ENCODE results near the gene DHRS12.
"Not testable (repeated sequence)": the region's sequence is repeated elsewhere in the genome, so short reads cannot be mapped to it uniquely, and the experiment has no call there.

DHRS12 gene

DNA sequence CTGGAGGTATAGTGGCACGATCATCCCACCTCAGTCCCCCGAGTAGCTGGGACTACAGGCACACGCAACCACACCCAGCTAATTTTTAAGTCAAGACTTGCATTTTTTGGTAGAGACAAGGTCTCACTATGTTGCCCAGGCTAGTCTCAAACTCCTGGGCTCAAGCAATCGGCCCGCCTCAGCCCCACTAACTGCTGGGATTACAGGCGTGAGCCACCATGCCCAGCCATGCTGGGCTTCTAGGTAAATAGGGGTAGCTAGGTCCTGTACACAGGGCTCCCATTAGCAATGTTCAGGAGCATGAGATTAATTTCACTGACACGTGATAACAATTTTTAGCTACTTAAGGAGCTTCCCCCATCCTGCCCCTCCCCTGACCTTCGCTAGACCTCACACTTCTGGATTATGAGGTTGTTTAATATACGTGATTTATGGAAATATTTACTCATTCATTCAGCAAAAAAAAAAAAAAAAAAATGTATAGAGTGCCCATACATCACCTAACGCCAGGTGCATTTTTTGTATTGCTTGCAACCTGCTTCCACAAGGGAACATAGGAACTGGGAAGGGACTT, 21.8 kb upstream of the DHRS12 start:
- TF ChIP-seq, protein P1, sequence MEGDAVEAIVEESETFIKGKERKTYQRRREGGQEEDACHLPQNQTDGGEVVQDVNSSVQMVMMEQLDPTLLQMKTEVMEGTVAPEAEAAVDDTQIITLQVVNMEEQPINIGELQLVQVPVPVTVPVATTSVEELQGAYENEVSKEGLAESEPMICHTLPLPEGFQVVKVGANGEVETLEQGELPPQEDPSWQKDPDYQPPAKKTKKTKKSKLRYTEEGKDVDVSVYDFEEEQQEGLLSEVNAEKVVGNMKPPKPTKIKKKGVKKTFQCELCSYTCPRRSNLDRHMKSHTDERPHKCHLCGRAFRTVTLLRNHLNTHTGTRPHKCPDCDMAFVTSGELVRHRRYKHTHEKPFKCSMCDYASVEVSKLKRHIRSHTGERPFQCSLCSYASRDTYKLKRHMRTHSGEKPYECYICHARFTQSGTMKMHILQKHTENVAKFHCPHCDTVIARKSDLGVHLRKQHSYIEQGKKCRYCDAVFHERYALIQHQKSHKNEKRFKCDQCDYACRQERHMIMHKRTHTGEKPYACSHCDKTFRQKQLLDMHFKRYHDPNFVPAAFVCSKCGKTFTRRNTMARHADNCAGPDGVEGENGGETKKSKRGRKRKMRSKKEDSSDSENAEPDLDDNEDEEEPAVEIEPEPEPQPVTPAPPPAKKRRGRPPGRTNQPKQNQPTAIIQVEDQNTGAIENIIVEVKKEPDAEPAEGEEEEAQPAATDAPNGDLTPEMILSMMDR (IDR thresholded peaks at IDR 0.05; ENCODE audit: insufficient read depth, low read length, poor library complexity, severe bottlenecking): no peak
- DNase-seq (ENCODE audit: extremely low read depth, insufficient read length): no peak
- H3K27me3 ChIP-seq (replicated peaks; ENCODE audit: control insufficient read depth, insufficient read depth, low read length): no peaks in the 10 kb centered on the region; the same call in 1 of the 2 replicates
- no peaks in the 10 kb centered on the region for H3K36me3 ChIP-seq (ENCODE audit: control insufficient read depth, insufficient read depth, low read length)
- no peak overlapping the region for H3K4me3 ChIP-seq (replicated peaks; ENCODE audit: low read depth, low read length)

DNA sequence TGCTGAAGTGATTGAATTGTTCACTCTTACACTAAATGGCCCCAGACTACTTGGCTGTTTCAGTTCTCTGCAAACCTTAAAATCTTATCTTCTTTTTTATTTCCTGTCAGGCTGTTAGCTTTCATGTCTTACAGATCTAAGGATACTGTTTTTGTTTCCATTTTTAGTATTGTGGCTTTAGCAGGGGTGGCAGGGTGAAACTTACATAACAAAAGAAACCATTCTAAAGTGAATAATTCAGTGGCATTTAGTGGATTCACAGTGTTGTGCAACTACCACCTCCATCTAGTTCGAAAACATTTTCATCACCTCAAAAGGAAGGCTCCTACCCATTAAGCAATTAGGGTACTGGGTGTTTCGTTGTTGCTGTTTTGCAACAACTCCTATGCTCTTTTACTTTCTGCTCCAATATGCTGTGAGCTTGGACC, 21.2 kb upstream of the DHRS12 start:
- Histone ChIP-seq H3K4me3 (replicated peaks; ENCODE audit: low read depth, low read length) (no peak overlapping the region), H3K27me3 (replicated peaks; ENCODE audit: control insufficient read depth, insufficient read depth, low read length) (no peaks in the 10 kb centered on the region; the same call in 1 of the 2 replicates), H3K36me3 (ENCODE audit: control insufficient read depth, insufficient read depth, low read length) (no peaks in the 10 kb centered on the region)
- DNase-seq (ENCODE audit: extremely low read depth, insufficient read length): no peak
- TF ChIP-seq, protein P1 (IDR thresholded peaks at IDR 0.05; ENCODE audit: insufficient read depth, low read length, poor library complexity, severe bottlenecking): no peak

DNA sequence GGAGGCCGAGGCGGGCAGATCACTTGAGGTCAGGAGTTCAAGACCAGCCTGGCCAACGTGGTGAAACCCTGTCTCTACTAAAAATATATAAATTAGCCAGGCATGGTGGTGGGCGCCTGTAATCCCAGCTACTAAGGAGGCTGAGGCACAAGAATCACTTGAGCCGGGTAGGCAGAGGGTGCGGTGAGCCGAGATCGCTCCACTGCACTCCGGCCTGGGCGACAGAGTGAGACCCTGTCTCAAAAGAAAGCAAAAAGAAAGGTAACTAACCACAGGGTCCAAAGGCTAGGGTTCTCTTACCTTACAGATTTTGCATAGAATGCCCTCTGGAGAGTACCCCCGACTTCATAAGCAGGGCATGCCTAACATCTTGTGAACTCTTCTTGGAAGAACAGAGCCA, 20.7 kb upstream of the DHRS12 start:
- H3K36me3 ChIP-seq (ENCODE audit: control insufficient read depth, insufficient read depth, low read length): not testable (repeated sequence)

DNA sequence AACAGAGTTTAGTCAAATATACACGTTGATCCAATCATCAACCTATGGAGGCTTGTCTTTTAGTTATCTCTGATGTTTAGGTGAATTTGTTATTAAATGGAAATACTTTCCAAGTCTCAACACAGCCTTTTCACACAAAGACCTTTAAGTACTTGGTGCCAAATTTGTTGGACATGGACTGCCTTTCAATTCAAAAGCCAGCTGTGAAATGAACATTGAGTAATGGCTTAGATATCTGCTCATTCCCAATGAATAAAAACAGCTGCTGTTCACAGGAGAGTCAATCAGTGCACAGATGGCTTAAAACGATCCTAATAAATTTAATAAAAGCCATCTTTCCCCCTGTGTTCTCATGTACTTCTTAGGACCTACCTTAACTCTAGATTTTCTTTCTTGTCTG, 19.9 kb upstream of the DHRS12 start:
- DNase-seq (ENCODE audit: extremely low read depth, insufficient read length): no peak
- TF ChIP-seq, protein P1 (IDR thresholded peaks at IDR 0.05; ENCODE audit: insufficient read depth, low read length, poor library complexity, severe bottlenecking): no peak
- no peaks in the 10 kb centered on the region for H3K36me3 ChIP-seq (ENCODE audit: control insufficient read depth, insufficient read depth, low read length)
- no peak overlapping the region for H3K4me3 ChIP-seq (replicated peaks; ENCODE audit: low read depth, low read length)
- no peaks in the 10 kb centered on the region; the same call in 1 of the 2 replicates for H3K27me3 ChIP-seq (replicated peaks; ENCODE audit: control insufficient read depth, insufficient read depth, low read length)

More for the DNA sequence above, 20.7 kb upstream of the DHRS12 start:
- not testable (repeated sequence) for DNase-seq (ENCODE audit: extremely low read depth, insufficient read length); H3K27me3 ChIP-seq (replicated peaks; ENCODE audit: control insufficient read depth, insufficient read depth, low read length); H3K4me3 ChIP-seq (replicated peaks; ENCODE audit: low read depth, low read length)

DNA sequence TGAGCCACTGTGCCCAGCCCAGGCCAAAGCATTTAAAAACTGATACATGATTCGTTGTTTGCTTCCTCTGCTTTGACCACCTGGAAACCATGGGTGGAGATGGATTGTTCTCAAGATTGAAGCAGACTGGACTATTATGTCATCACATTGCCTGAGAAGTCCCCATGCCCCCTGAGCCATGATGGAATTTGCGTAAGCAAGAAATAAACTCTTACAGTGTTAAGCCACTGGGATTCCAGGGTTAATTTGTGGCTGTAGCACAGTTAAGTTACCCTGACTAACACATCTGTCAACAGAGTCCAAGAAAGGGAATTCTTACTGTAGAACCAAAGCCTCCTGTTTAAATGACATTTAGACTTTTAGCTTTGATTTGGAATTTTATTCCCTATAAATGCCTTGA, 19.4 kb upstream of the DHRS12 start:
- Histone ChIP-seq H3K4me3 (replicated peaks; ENCODE audit: low read depth, low read length) (no peak overlapping the region), H3K27me3 (replicated peaks; ENCODE audit: control insufficient read depth, insufficient read depth, low read length) (no peaks in the 10 kb centered on the region; the same call in 1 of the 2 replicates), H3K36me3 (ENCODE audit: control insufficient read depth, insufficient read depth, low read length) (no peaks in the 10 kb centered on the region)
- TF ChIP-seq, protein P1 (IDR thresholded peaks at IDR 0.05; ENCODE audit: insufficient read depth, low read length, poor library complexity, severe bottlenecking): no peak
- no peak for DNase-seq (ENCODE audit: extremely low read depth, insufficient read length)

DNA sequence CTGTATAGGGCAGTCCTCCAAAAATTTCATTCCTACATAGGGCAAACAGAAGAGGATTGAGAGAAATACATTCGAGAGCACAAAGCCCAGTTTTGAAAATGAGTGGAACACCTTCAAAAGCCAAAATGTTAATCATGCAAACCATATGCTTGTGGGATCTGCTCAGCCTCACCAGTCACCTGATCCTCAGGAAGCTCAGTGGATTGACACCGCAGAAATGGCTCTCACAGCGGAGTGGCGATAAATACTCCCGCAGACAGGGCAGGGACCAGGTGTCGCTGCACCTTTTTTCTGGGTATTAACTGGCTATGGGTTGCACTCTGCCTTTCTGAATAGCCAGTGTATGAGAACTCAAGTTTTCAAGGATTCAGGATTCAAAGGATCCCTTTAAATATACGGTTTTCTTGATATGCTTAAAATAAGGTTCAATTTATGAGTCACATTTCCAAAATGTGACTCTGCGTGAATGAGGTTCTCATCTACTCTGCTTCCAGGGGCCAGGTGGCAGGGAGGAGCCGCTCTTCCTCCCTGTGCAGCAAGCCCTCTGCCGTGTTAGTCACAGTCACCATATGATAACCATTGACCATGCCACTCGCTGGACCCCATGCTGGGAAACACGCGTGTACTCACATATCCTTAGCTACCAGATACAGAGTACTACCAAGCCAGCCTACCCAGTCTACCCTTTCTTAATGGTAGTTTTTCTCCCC, 18.3 kb upstream of the DHRS12 start:
- no peaks in the 10 kb centered on the region; the same call in 1 of the 2 replicates for H3K27me3 ChIP-seq (replicated peaks; ENCODE audit: control insufficient read depth, insufficient read depth, low read length)
- no peak for DNase-seq (ENCODE audit: extremely low read depth, insufficient read length)
- no peaks in the 10 kb centered on the region for H3K36me3 ChIP-seq (ENCODE audit: control insufficient read depth, insufficient read depth, low read length)
- TF ChIP-seq, protein P1 (IDR thresholded peaks at IDR 0.05; ENCODE audit: insufficient read depth, low read length, poor library complexity, severe bottlenecking): no peak
- no peak overlapping the region for H3K4me3 ChIP-seq (replicated peaks; ENCODE audit: low read depth, low read length)
